Prostate gland (tissue), 2 donors: ENCODE data around the gene GPR33.

ENCODE experiments used
- POLR2A ChIP-seq: fragments of 450-650 bp; IDR thresholded peaks from one replicate; pipeline ENCODE4 v1.6.1; 2016; ENCODE audit warnings: antibody characterized with exemption, mild to moderate bottlenecking
- POLR2AphosphoS5 ChIP-seq: sonication (generic); formaldehyde crosslinking; IDR thresholded peaks from one replicate; pipeline ENCODE4 v1.6.1; 2017; ENCODE audit warnings: antibody characterized with exemption
- TF ChIP-seq, protein P1 (sequence below), 4 experiments: fragments of 200-600 bp in 2 of 4; fragments of 450-650 bp in 2 of 4; sonication (generic) in 2 of 4; IDR thresholded peaks; 1 replicate in 3 of 4; 2 replicates in 1 of 4; pipeline ENCODE4 v1.5.1; 2016 to 2019; ENCODE audit warnings: antibody characterized with exemption in 4 of 4, mild to moderate bottlenecking in 2 of 4, moderate library complexity in 2 of 4

GRCh38 chr14:31492759-31493498 is 5.1 kb upstream of the GPR33 start:
- TF ChIP-seq, protein P1, sequence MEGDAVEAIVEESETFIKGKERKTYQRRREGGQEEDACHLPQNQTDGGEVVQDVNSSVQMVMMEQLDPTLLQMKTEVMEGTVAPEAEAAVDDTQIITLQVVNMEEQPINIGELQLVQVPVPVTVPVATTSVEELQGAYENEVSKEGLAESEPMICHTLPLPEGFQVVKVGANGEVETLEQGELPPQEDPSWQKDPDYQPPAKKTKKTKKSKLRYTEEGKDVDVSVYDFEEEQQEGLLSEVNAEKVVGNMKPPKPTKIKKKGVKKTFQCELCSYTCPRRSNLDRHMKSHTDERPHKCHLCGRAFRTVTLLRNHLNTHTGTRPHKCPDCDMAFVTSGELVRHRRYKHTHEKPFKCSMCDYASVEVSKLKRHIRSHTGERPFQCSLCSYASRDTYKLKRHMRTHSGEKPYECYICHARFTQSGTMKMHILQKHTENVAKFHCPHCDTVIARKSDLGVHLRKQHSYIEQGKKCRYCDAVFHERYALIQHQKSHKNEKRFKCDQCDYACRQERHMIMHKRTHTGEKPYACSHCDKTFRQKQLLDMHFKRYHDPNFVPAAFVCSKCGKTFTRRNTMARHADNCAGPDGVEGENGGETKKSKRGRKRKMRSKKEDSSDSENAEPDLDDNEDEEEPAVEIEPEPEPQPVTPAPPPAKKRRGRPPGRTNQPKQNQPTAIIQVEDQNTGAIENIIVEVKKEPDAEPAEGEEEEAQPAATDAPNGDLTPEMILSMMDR (IDR thresholded peaks at IDR 0.05) = no peak
- TF ChIP-seq POLR2A (no peak), POLR2AphosphoS5 (no peak)
